NOMO-1 (cell line): Measurements from ENCODE around the gene GSAP.
"Not testable (repeated sequence)": the region's sequence is repeated elsewhere in the genome, so short reads cannot be mapped to it uniquely, and the experiment has no call there.

Experiments
- DNase-seq, 2 experiments: peaks; one replicate each; lab custom pipeline; 2025; ENCODE audit not compliant: unreplicated experiment in 2 of 2; lab: John Stamatoyannopoulos, UW

Gene GSAP

DNA sequence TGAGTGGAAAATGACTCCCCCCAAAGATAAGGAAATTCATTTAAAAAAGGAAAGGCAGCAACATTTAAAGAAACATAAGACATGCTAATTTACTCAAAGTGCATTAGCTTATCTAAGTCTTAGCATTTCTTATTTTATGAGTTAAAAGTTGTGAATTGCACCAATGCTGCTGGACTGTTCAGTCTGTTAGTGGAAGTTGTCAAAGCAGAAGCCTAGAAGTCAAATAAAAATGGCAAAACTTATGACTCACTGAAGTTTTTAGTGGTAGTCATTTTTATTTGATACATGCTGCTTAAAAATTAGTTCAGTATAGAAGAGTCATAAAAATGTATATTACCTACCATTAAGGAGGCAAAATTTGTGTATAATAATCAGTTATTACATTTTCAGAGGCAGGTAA is 125.7 kb downstream of the GSAP start:
- DNase-seq: peak in 1 of 2 experiments; percentile 56

DNA sequence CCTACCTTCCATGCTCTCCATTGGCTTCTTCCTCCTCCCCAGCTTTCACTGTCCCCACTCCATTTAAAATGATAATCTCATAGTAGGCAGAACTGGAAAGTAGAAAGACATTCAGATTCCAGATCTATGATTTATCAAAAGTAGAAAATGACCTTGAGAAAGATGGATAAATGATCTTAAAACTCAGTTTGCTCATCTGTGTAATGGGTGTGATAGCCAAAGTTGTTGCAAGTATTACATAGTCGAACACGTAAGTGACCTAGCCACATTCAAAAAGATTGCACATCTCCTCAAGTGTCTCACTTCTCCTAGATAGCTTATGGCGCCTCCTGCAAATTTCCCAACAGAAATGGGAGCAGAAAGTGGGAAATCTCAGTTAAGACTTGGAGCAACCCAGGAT is 126.8 kb downstream of the GSAP start:
- DNase-seq: no peak

DNA sequence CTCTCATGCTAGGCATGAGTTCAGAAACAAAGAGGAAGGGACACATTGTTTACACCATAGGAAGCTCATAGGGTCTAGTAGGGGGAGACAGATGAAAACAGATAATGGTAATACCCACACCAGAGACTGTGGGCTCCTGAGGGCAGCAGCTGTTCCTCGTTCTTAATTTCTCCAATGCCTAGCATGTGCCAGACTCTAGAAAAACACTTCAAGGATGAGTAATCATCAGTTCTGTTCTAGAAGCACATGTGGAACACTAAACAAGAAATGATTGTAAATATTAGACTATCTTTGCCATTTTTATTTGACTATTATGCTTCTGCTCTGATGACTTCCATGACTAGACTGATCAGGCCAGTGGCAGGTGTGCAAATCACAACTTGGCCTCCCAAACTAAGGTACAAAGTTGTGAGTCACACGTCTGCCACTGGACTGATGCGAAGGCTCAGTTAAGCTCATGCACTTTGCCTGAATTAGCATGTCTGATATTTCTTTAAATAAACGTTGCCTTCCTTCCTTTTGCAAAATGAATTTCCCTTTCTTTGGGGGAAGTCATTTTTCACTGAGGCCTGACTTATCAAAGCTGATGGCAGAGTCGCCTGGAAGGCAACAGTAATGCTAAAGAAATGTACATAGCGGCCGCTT is 127.4 kb downstream of the GSAP start:
- peak; percentile 93 to 94 for DNase-seq

DNA sequence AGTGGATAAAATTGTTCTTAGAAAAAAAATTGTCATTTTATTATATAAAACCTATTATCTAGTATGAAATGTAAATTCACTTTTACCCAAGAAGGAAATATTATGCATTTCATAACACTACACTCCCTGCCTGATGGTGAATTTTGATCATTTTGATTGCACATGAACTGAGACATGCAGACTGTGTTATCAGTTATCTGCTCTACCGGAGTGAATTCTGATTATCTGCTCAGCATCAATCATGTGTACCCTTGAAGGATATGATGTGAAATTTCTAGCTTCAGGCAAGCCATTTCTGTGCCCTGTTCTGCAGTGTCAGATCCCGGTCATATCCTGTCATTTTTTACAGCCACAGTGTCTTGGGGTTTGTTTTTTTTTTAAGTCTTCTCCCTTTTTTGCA is 131.5 kb downstream of the GSAP start:
- no peak for DNase-seq

DNA sequence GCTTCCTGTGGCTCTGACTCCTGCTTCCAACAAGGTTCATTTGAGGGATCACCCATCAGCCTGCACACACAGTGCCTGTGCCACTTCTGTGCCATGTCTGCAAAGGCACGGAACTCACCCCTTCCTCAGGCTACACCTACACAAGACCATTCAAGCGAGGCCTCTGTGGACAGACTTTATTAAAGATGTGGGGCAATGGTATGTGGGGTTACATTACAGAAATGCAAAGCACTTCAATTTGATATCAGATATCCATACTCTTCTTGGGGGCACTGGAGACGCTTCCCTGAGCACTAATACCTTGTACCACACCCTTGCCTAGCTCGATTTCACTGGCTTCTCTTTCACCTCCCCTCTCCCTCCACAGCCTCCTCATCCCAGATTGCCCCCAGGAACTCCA is 132.1 kb downstream of the GSAP start:
- no peak for DNase-seq

DNA sequence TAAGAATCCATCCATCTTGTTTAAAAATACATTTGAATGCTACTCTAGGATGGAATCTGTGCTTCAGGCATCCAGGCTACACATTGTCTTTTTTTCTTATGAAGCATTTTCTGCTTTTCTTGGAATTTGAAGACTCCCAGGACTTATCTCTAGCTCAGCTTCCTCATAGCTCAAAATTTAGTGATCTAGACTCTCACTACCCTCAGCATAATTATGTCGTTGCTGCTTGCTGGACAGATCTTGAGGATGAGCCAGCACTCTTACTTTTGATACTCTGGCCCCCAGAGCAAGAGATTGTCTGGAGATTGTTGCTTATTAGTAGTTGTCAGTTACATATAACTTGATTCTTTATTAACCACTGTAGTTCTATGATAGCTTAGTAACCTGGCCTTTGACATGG is 133.3 kb downstream of the GSAP start:
- peak in 1 of 2 experiments; percentile 44 for DNase-seq

DNA sequence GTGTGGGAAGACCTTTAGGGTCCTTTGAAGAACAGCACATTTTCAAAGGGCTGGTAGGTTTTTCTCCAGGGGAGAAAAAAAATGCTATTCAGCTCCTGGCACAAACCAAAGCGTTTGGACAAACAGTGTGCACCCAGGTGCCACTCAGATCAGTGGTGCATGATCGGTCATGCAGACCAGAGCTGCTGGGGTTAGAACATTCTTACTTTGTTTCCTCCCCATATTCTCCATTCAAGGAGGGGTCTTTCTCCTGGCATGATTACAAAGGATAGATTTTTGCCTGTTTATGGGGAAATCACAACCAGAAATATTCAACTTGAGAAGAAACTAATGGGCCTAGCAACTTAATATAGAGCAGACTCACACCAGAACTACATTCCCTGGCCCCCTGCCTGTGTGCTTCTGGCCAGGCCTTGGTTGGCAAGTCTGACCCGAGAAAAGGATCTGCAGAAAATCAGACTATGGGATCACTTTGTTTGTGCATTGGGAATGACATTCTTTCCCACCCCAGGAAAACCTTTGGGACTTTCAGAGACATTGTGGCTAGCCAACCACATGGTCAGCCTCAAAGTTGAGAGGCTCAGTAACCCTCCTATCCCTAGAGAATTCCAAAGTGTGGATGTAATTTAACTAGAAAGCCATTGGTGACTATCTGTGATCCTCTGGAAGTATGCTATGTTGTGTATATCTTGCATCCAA is 134.2 kb downstream of the GSAP start:
- DNase-seq: no peak

DNA sequence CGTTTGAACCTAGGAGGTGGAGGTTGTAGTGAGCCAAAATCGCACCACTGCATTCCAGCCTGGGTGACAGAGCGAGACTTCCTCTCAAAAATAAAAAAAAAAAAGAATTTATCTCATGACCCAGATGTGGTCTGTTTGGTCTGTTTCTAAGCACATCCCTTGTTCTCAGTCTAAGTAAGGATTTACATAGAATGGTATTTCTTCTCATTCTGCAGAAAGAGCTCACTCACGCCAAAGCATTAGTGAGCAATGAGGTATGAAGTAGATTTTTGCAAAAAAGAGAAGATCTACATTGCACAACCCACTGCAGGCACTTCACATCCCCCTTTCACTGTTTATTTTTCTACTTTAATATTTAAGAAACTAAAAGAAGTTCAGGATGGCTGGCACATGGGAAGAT is 140.0 kb downstream of the GSAP start:
- peak; percentile 71 to 92 for DNase-seq

DNA sequence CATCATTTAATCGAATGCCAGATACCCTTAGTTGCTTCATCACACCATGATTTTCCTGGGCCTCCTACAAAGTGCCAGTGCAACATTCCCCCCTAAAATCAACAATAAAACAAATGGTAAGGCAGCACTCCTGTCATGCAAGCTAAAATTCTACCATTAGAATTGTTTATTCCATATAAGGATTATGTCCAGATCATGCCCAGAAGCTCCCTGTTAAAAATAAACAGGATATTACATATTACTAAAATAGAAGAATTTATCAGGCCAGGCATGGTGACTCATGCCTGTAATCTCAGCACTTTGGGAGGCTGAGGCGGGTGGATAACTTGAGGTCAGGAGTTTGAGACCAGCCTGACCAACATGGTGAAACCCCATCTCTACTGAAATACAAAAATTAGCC is 140.5 kb downstream of the GSAP start:
- DNase-seq: not testable (repeated sequence)

DNA sequence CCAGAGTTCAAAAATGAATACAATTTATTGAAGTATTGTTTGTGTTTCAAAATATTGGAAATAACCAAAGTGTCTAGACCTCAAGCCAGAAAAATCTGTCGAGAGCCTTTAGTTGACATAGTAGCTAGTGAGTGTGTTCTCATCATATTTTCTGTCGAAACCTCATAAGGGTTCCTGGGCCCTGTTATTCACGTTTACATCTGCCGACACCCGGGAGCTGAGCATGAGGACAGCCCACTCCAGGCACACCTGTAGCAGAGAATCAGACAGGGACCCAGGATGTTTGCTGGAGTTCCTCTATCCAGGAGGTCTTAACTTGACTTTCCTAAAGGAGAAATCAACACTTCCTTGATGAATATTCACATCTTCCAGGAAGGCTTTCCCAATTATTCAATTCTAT is 144.4 kb downstream of the GSAP start:
- no peak for DNase-seq

DNA sequence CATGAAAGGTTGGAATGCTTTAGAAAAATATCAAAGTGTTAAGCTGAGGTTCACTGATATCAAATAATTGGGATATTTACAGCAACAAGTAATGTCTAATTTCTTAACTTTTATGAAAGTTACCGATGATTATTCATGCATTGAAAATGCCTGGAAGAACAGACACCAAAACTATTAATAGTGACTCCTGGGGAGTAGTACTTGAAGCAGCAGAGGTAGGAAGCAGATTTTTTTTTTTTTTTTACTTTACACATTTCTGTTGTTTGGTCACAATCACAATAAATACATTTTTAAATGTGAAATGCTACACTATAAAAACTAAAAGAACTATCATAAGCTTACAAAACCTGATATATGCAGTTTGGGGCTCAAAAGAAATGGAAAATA is 146.1 kb downstream of the GSAP start:
- no peak for DNase-seq

DNA sequence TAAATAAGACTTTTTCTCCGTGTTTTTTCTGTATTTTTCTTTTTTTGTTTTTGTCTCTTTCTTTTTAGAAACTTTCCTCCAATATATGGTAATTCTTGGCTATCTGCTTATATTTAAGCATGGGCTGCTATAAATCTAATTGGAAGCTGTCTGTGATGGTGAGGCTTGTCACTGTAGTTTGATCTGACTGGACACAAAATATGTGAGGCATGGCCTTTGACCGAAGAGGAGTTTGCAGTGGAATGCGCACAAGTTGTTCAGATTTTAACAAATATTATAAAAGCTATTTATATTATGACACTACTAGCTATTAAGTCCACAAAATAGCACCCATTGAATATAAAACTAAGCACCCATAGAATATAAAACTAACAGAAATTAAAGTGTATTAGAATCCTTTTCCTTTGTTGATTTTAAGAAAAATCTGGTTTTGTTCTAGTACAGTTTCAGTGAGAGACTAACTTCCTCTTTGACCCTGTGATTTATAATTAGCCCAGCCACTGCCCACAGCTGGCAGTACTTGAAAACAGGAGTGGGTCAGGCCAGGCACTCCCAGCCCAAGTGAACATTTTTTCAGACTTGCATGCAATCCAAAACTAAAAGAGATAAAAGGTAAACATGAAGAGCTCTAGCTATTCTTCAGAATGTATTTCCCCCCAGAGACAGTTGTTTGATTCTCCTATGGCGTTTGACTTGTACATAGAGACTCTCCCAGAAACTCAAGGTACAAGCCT is 146.6 kb downstream of the GSAP start:
- DNase-seq: peak; percentile 91 to 97

DNA sequence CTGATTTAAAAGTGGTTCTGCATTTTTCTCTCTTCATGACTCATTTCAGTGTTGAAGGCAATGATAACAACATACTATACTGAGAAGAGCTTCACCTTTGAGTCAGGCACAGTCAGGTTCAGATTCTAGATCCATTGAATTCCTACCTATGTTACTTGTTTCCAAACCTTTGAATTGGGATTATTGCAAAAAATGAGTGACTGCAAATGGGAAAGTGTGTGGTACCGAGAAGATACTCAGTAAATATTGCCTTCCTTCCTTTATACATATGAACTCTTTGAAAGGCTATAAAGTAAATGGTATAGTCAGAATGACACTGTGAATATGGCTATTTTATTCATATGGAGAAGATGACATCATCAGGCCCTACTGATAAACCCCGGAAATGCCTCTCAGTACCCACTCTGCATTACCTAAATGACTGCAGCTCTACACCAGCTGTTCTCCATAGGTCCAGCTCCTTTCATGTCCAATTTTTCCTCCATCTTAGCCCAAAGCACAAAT is 149.8 kb downstream of the GSAP start:
- peak in 1 of 2 experiments; percentile 49 for DNase-seq

DNA sequence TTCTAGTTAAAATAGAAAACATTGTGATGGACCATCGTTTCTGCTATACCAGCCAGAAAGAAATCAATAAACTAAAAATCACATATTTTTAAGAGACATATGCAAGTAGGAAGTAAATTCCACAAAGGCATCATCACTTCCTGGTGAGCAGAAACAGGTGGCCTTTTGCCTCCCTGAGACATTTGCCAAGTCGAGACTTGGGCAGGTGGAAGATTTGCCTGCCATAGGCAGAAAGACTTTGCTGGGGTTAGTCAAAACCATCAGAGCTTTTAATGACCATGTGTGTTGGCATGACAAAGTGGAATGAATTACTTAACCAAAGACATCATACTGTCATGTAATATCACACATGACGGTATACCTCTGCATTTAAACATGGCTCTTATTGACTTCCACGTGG is 150.5 kb downstream of the GSAP start:
- no peak for DNase-seq

DNA sequence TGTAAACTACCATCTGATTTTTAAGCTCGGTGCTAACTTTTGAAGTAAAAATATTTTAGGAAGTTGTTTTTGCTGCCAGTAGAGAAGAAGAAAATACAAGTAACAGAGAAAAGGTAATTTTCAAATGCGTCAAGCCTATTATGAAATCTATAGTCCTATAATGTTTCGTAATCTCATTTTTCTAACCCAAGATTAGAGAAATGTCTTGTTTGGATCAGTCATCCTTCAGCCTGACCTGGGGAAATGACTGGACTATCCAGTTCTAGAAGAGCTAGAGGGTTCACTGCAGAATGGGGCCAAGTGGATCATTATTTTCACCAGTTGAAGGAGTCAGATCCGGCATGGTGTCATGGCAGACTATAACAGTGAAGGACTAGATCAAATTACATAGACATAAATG is 153.8 kb downstream of the GSAP start:
- peak in 1 of 2 experiments; percentile 88 for DNase-seq
